Testis (tissue), 3 donors: Measurements from ENCODE around the gene SH3YL1. TPM values are rescaled to one million over a fixed set of nuclear protein-coding genes. Genes with fewer than 3 reads are reported as not detected.
"Not testable (repeated sequence)": the region's sequence is repeated elsewhere in the genome, so short reads cannot be mapped to it uniquely, and the experiment has no call there.

ENCODE experiments used
- DNase-seq: peaks from one replicate; pipeline ENCODE4 v3.0.0-alpha.2; 2019
- H3K27ac ChIP-seq, 2 donors: fragments of 200-600 bp; sonication (generic); one replicate each; pipeline ENCODE4 v1.5.1; 2019
- H3K27me3 ChIP-seq: fragments of 200-600 bp; sonication (generic); one replicate; pipeline ENCODE4 v1.5.1; 2019
- H3K36me3 ChIP-seq: fragments of 200-600 bp; sonication (generic); one replicate; pipeline ENCODE4 v1.5.1; 2017; ENCODE audit warnings: low read depth; ENCODE audit errors: missing control alignments
- H3K4me1 ChIP-seq: fragments of 200-600 bp; sonication (generic); one replicate; pipeline ENCODE4 v1.5.1; 2019
- H3K4me3 ChIP-seq, 2 donors: fragments of 200-600 bp; sonication (generic); one replicate each; pipeline ENCODE4 v1.5.1; 2017 to 2019
- H3K9me3 ChIP-seq: fragments of 200-600 bp; sonication (generic); one replicate; pipeline ENCODE4 v1.5.1; 2017
- CTCF ChIP-seq, 3 experiments: fragments of 450-650 bp in 2 of 3; fragments of 200-600 bp in 1 of 3; sonication (generic) in 1 of 3; IDR thresholded peaks; one replicate each; pipeline ENCODE4 v1.5.1; 2016 to 2019; ENCODE audit warnings: antibody characterized with exemption in 3 of 3, mild to moderate bottlenecking in 2 of 3, moderate library complexity in 1 of 3
- POLR2A ChIP-seq: fragments of 450-650 bp; IDR thresholded peaks from one replicate; pipeline ENCODE4 v1.6.1; 2017; ENCODE audit warnings: antibody characterized with exemption, mild to moderate bottlenecking, moderate library complexity
- WGBS, 2 donors: methylation state at CpG; one replicate each; pipeline ENCODE4 v1.1.5; 2018; 5-methylcytosine and 5-hydroxymethylcytosine counted together
- intact Hi-C: fragments of 100-400 bp; cut with DNase I; formaldehyde crosslinking; loops from one replicate; pipeline ENCODE4 v1.15.1; 2023; ENCODE audit warnings: low total_unique reads
- polyA plus RNA-seq: library from polyadenylated mRNA; stranded (reverse); fragments of 350-450 nt; fragmentation: Illumina TruSeq; extraction: RNeasy Lipid Tissue Mini Kit (QIAGEN cat#74804); gene quantifications from one replicate; pipeline ENCODE4 v1.2.3, GENCODE V29; 2014; ENCODE audit warnings: low read depth, low replicate concordance; ENCODE audit not compliant: insufficient read depth
- total RNA-seq, 2 donors: library from RNA; depleted of rRNA; stranded (reverse); fragments of >200 nt; gene quantifications; one replicate each; pipeline ENCODE4 v1.2.3, GENCODE V29; 2016

Gene SH3YL1
- total and polyA plus RNA-seq, 3 donors from 2014 or later: 55.0 to 92.3 (median 73.7) TPM

- WGBS, 2 donors: 48 to 51% methylated on average over 16 of the region's 16 CpGs
- H3K36me3 ChIP-seq: no peaks in the 10 kb centered on the region
- H3K27ac ChIP-seq: no peak overlapping the region
- no peaks in the 10 kb centered on the region for H3K9me3 ChIP-seq
- no peak for DNase-seq
- no peak overlapping the region for H3K4me3 ChIP-seq
- peaks cover 14% of the 10 kb centered on the region for H3K4me1 ChIP-seq
- intact Hi-C loops: no loop called here
- no peak for TF ChIP-seq POLR2A
- no peak for TF ChIP-seq CTCF (IDR thresholded peaks at IDR 0.05)
- no peaks in the 10 kb centered on the region for H3K27me3 ChIP-seq
These were observed 87.7 kb downstream of the SH3YL1 start for GRCh38 chr2:175880-176820.

DNA sequence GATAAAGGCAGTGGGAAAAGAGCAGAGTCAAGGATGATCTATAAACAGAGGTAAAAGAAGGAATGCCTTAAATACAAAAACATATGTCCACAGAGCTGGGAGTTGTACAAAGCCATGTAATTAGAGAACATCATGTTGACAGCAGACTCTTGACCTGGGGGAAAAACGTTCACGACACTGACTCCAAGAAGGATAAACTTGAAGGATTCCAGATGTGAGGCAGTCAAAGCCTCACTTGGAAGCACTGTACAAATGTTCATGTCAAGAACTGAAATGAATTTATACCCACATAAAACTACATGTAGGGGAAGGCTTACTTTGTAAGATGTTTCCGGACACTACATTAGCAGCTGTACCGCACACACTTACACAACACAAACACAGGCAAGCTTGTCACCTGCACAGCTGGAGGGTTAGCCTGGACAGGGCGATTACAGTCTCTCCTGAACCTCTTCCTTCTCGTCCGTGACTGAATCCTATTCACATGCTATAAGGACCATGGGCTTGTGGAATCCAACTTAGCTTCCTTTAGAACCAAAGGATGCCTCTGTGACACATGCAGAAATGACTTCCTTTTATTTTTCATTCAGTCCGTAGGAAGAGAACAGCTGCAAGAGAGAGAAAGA is 88.6 kb downstream of the SH3YL1 start:
- H3K27ac ChIP-seq: no peak overlapping the region
- no peaks in the 10 kb centered on the region for H3K27me3 ChIP-seq
- intact Hi-C loops: no loop called here
- H3K36me3 ChIP-seq: no peaks in the 10 kb centered on the region
- TF ChIP-seq POLR2A (no peak), CTCF (IDR thresholded peaks at IDR 0.05) (no peak)
- peaks cover 14% of the 10 kb centered on the region for H3K4me1 ChIP-seq
- H3K9me3 ChIP-seq: no peaks in the 10 kb centered on the region
- DNase-seq: no peak
- 56 to 60% methylated on average over 8 of the region's 8 CpGs for WGBS, 2 donors
- H3K4me3 ChIP-seq: no peak overlapping the region

- H3K4me1 ChIP-seq: peaks cover 14% of the 10 kb centered on the region
- DNase-seq: peak; percentile 62
- intact Hi-C loops, H3K27me3 ChIP-seq, H3K9me3 ChIP-seq, H3K27ac ChIP-seq, H3K36me3 ChIP-seq, H3K4me3 ChIP-seq: not testable (repeated sequence)
- 65 to 74% methylated on average over 9 of the region's 9 CpGs for WGBS, 2 donors
- TF ChIP-seq CTCF (IDR thresholded peaks at IDR 0.05): peak; percentile 16 to 43 (median 35)
These were observed 91.7 kb downstream of the SH3YL1 start for GRCh38 chr2:172120-172519.

GRCh38 chr2:169741-170140 is 94.1 kb downstream of the SH3YL1 start:
- TF ChIP-seq POLR2A: no peak
- TF ChIP-seq CTCF (IDR thresholded peaks at IDR 0.05): no peak
- no peaks in the 10 kb centered on the region for H3K4me1 ChIP-seq
- H3K27ac ChIP-seq: no peak overlapping the region
- 82 to 87% methylated on average over 3 of the region's 3 CpGs for WGBS, 2 donors
- H3K4me3 ChIP-seq: no peak overlapping the region
- no peaks in the 10 kb centered on the region for H3K9me3 ChIP-seq
- H3K27me3 ChIP-seq: no peaks in the 10 kb centered on the region
- no peak for DNase-seq
- H3K36me3 ChIP-seq: no peaks in the 10 kb centered on the region
- intact Hi-C loops: no loop called here

Other genes with a start within 250 kb of the SH3YL1 start
- 10 to 100 TPM; 13.5 to 16.3 TPM for gene FAM110C, start 217.5 kb downstream of the SH3YL1 start, total RNA-seq
- gene FAM110C, start 217.5 kb downstream of the SH3YL1 start, polyA plus RNA-seq: 8.5 TPM
- gene ACP1, start 915 bp upstream of the SH3YL1 start, total RNA-seq: 100 to 1,000 TPM; 117 to 135 TPM
- gene ACP1, start 915 bp upstream of the SH3YL1 start, polyA plus RNA-seq: 136 TPM
- gene ALKAL2, start 24.1 kb upstream of the SH3YL1 start, total RNA-seq: 10 to 100 TPM; 29.6 to 46.9 TPM
- gene ALKAL2, start 24.1 kb upstream of the SH3YL1 start, polyA plus RNA-seq: 69.4 TPM